COR-L47 (cell line): Measurements from ENCODE around the gene DIP2C.
"Not testable (repeated sequence)": the region's sequence is repeated elsewhere in the genome, so short reads cannot be mapped to it uniquely, and the experiment has no call there.

ENCODE experiments used
- DNase-seq: peaks from one replicate; lab custom pipeline; 2025; lab: John Stamatoyannopoulos, UW

Gene DIP2C

GRCh38 chr10:482051-482501 lies 207.4 kb downstream of the DIP2C start:
- no peak for DNase-seq

- no peak for DNase-seq
Measured at GRCh38 chr10:481628-482027, 207.8 kb downstream of the DIP2C start.

- DNase-seq, result peak; percentile 51
Measured at GRCh38 chr10:480928-481552, 208.4 kb downstream of the DIP2C start.

- DNase-seq, result no peak
Measured at GRCh38 chr10:480498-480927, 209.0 kb downstream of the DIP2C start.

GRCh38 chr10:479706-480497 lies 209.6 kb downstream of the DIP2C start:
- DNase-seq, result not testable (repeated sequence)

- no peak for DNase-seq
Measured at GRCh38 chr10:478471-479245, 210.8 kb downstream of the DIP2C start.

- DNase-seq, result no peak
Measured at GRCh38 chr10:477620-478019, 211.8 kb downstream of the DIP2C start.

- no peak for DNase-seq
Measured at GRCh38 chr10:476455-476780, 213.1 kb downstream of the DIP2C start.

- no peak for DNase-seq
Measured at GRCh38 chr10:475709-476454, 213.6 kb downstream of the DIP2C start.

GRCh38 chr10:474946-475345 lies 214.5 kb downstream of the DIP2C start:
- DNase-seq, result no peak

- no peak for DNase-seq
Measured at GRCh38 chr10:474406-474805, 215.1 kb downstream of the DIP2C start.

- no peak for DNase-seq
Measured at GRCh38 chr10:472241-472910, 217.1 kb downstream of the DIP2C start.

GRCh38 chr10:470339-471003 lies 219.0 kb downstream of the DIP2C start:
- no peak for DNase-seq

GRCh38 chr10:469947-470338 lies 219.5 kb downstream of the DIP2C start:
- no peak for DNase-seq

- DNase-seq, result no peak
Measured at GRCh38 chr10:459743-460142, 229.7 kb downstream of the DIP2C start.

- no peak for DNase-seq
Measured at GRCh38 chr10:458421-458851, 231.0 kb downstream of the DIP2C start.

GRCh38 chr10:456486-456885 lies 233.0 kb downstream of the DIP2C start:
- no peak for DNase-seq

- DNase-seq, result no peak
Measured at GRCh38 chr10:454860-455259, 234.6 kb downstream of the DIP2C start.

GRCh38 chr10:453647-454046 lies 235.8 kb downstream of the DIP2C start:
- DNase-seq, result no peak

- no peak for DNase-seq
Measured at GRCh38 chr10:452512-453426, 236.7 kb downstream of the DIP2C start.
